DMS 273 (cell line): ENCODE data around the gene KANK4.

ENCODE experiments used
- DNase-seq: peaks from one replicate; lab custom pipeline; 2025; ENCODE audit not compliant: unreplicated experiment; lab: John Stamatoyannopoulos, UW

KANK4 gene

GRCh38 chr1:62213075-62213914 lies 105.9 kb downstream of the KANK4 start:
- no peak for DNase-seq

- DNase-seq: no peak
Observed at GRCh38 chr1:62212411-62212810, 106.8 kb downstream of the KANK4 start.

- peak; percentile 38 for DNase-seq
Observed at GRCh38 chr1:62210960-62211359, 108.3 kb downstream of the KANK4 start.

GRCh38 chr1:62209931-62210595 lies 109.2 kb downstream of the KANK4 start:
- peak; percentile 43 for DNase-seq

GRCh38 chr1:62208970-62209369 lies 110.3 kb downstream of the KANK4 start:
- no peak for DNase-seq

- DNase-seq: no peak
Observed at GRCh38 chr1:62208087-62208486, 111.1 kb downstream of the KANK4 start.

DNA sequence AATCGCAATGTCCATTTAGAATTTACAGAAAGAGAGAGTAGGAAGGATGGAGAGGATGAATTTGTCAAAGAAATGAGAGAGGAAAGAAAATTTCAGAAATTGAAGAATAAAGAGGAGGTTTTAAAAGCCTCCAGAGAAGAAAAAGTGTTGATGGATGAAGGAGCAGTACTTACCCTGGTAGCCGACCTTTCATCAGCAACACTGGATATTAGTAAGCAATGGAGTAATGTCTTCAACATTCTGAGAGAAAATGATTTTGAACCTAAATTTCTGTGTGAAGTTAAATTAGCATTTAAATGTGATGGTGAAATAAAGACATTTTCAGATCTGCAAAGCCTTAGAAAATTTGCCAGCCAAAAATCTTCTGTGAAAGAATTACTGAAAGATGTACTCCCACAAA lies 112.0 kb downstream of the KANK4 start:
- peak; percentile 20 for DNase-seq

GRCh38 chr1:62198781-62199125 lies 120.5 kb downstream of the KANK4 start:
- DNase-seq: peak; percentile 45

GRCh38 chr1:62198069-62198780 lies 121.0 kb downstream of the KANK4 start:
- peak; percentile 45 for DNase-seq

DNA sequence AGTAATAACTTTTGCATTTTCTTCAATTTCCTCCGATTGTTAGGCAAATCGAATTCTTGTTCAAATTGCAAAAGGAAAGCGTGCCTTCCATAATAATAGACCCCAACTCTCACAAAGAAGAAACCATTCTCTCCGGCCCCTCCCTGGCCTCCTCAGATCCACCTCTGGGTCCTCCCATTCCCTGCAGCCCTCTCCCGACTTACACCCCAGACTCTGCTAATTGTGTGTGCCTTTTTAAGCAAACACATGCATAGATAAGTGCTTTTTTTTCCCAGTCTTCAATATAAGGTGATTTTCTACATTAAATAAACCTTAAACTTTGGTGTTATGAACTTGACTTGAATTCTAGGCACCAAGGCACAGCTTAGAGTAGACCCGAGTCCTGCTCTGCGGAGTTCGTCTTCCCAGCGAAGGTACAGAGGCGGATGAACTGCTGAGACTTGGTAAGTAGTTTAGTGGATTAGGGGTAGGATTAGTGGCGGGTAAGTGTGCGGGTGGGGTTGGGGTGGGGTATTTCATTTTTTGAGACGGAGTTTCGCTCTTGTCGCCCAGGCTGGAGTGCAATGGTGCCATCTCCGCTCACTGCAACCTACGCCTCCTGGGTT lies 123.0 kb downstream of the KANK4 start:
- no peak for DNase-seq

DNA sequence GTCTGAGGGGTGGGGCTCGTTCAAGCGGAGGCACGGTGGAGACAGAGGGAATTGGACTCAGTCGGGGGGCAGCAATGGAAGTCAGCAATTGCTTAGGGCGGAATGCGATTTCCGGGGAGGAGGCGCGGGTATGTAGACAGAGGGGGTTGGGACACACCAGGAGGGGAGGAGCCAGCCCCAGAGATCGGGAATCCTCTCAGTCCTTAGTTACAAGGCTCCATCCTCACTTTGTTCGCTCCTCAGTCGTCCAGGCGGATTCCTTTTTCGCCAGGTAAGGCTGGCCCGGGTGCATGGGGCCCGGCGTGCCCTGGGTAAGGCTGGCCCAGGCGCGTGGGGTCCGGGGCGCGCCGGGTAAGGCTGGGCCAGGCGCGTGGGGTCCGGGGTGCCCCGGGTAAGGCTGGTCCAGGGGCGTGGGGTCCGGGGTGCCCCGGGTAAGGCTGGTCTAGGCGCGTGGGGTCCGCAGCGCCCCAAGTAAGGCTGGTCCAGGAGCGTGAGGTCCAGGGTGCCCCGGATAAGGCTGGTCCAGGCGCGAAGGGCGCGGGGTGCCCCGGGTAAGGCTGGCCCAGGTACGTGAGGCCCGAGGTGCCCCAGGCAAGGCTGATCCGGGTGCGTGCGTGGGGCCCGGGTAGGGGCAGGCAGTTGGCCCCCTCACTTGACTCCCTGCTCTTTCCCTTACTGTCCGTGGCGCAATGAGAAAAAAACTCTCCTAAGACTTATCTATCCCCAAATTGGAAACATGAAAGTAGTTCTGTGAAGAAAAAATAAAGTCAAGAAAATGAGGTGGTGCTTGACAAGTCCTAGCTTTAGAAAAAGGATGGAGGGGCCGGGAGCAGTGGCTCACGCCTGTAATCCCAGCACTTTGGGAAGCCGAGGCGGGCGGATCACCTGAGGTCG lies 124.3 kb downstream of the KANK4 start, which contains the start of gene L1TD1:
TSS of gene L1TD1 (plus strand) at position 199 of the 894 bp plus-strand sequence. CDS start 11,780 bp downstream, outside the sequence.
- DNase-seq: no peak

- DNase-seq: no peak
Observed at GRCh38 chr1:62188111-62188510, 131.1 kb downstream of the KANK4 start.

GRCh38 chr1:62187548-62187947 lies 131.7 kb downstream of the KANK4 start:
- DNase-seq: no peak
